ENCODE measurements around the gene PEAK3. TPM values are rescaled to one million over a fixed set of nuclear protein-coding genes. Genes with fewer than 3 reads are reported as not detected.

The PEAK3 gene
- total RNA-seq, 1 donor from 2014 or later: 0.77 TPM

GRCh38 chr19:2242816-2243215 lies 39.2 kb downstream of the PEAK3 start:
- H3K27me3 ChIP-seq (ENCODE audit: low read depth): no peaks in the 10 kb centered on the region
- DNase-seq: no peak
- H3K4me1 ChIP-seq: peaks cover 76% of the 10 kb centered on the region
- intact Hi-C loops (cut with micrococcal nuclease): no loop called here
- H3K27ac ChIP-seq (replicated peaks): no peak overlapping the region
- peaks cover 50% of the 10 kb centered on the region for H3K36me3 ChIP-seq
- no peak for TF ChIP-seq CTCF (IDR thresholded peaks at IDR 0.05; ENCODE audit: borderline replicate concordance)
- no peaks in the 10 kb centered on the region for H3K9me3 ChIP-seq (replicated peaks)
- no peak overlapping the region for H3K4me3 ChIP-seq

GRCh38 chr19:2242092-2242537 lies 39.9 kb downstream of the PEAK3 start:
- no peak overlapping the region for H3K27ac ChIP-seq (replicated peaks)
- no peak for TF ChIP-seq CTCF (IDR thresholded peaks at IDR 0.05; ENCODE audit: borderline replicate concordance)
- H3K36me3 ChIP-seq: peaks cover 43% of the 10 kb centered on the region
- no peak overlapping the region for H3K4me3 ChIP-seq
- H3K4me1 ChIP-seq: peaks cover 78% of the 10 kb centered on the region
- no peaks in the 10 kb centered on the region for H3K9me3 ChIP-seq (replicated peaks)
- intact Hi-C loops (cut with micrococcal nuclease): no loop called here
- no peak for DNase-seq
- no peaks in the 10 kb centered on the region for H3K27me3 ChIP-seq (ENCODE audit: low read depth)

GRCh38 chr19:2240881-2241760 lies 40.9 kb downstream of the PEAK3 start:
- DNase-seq: no peak
- no peak for TF ChIP-seq CTCF (IDR thresholded peaks at IDR 0.05; ENCODE audit: borderline replicate concordance)
- intact Hi-C loops (cut with micrococcal nuclease): no loop called here
- peaks cover 33% of the 10 kb centered on the region for H3K36me3 ChIP-seq
- H3K27me3 ChIP-seq (ENCODE audit: low read depth): no peaks in the 10 kb centered on the region
- H3K27ac ChIP-seq (replicated peaks): peak overlapping the region; percentile 72
- H3K4me1 ChIP-seq: peaks cover 72% of the 10 kb centered on the region
- no peaks in the 10 kb centered on the region for H3K9me3 ChIP-seq (replicated peaks)
- peak overlapping the region; percentile 64 for H3K4me3 ChIP-seq

- Histone ChIP-seq H3K9me3 (replicated peaks) (no peaks in the 10 kb centered on the region), H3K36me3 (peaks cover 22% of the 10 kb centered on the region), H3K27me3 (ENCODE audit: low read depth) (no peaks in the 10 kb centered on the region), H3K4me1 (peaks cover 79% of the 10 kb centered on the region), H3K27ac (replicated peaks) (peak overlapping the region; percentile 72), H3K4me3 (peak overlapping the region; percentile 64)
- no peak for TF ChIP-seq CTCF (IDR thresholded peaks at IDR 0.05; ENCODE audit: borderline replicate concordance)
- no peak for DNase-seq
- intact Hi-C loops (cut with micrococcal nuclease): no loop called here
These were observed 41.9 kb downstream of the PEAK3 start for GRCh38 chr19:2239771-2240770.

- Histone ChIP-seq H3K27me3 (ENCODE audit: low read depth) (no peaks in the 10 kb centered on the region), H3K36me3 (peaks cover 14% of the 10 kb centered on the region), H3K4me3 (peak overlapping the region; percentile 64), H3K27ac (replicated peaks) (peak overlapping the region; percentile 72), H3K9me3 (replicated peaks) (no peaks in the 10 kb centered on the region), H3K4me1 (peaks cover 88% of the 10 kb centered on the region)
- no peak for TF ChIP-seq CTCF (IDR thresholded peaks at IDR 0.05; ENCODE audit: borderline replicate concordance)
- no peak for DNase-seq
- intact Hi-C loops (cut with micrococcal nuclease): no loop called here
These were observed 42.8 kb downstream of the PEAK3 start for GRCh38 chr19:2239173-2239572.

Measured in left ventricle myocardium inferior (tissue), 1 donor.